HepG2 (cell line): Measurements from ENCODE around the gene DLG1. TPM values are rescaled to one million over a fixed set of nuclear protein-coding genes. Genes with fewer than 3 reads are reported as not detected.

Source experiments
- ATAC-seq: fragments of 200-7000 bp; cut with Tn5 transposase; 3 replicates; pipeline ENCODE4 v1.9.1; 2020; ENCODE audit warnings: mild to moderate bottlenecking, moderate library complexity
- BruUV-seq: library from RNA; stranded (reverse); fragments of 400-500 nt; replicated peaks from 2 replicates; lab custom pipeline; 2021; lab: Mats Ljungman, UMichigan
- CTCF ChIA-PET: fragments of 300-600 bp; formaldehyde crosslinking; extraction: SDS; loops from one replicate; lab custom pipeline; 2021; ENCODE audit warnings: low total read pairs, inconsistent platforms, low intra/inter-chr PET ratio; lab: Yijun Ruan, JAX
- POLR2A ChIA-PET: fragments of 350-600 bp; sonication (Branson Sonifier 250); formaldehyde crosslinking; loops from one replicate; lab custom pipeline; 2020; ENCODE audit warnings: antibody characterized with exemption, inconsistent platforms; lab: Yijun Ruan, JAX
- DNase-seq: peaks from one replicate; pipeline ENCODE4 v3.0.0-alpha.2; 2015; ENCODE audit warnings: low spot score
- FAIRE-seq: peaks from 3 replicates; lab custom pipeline; 2011; peaks lifted over from hg19 to GRCh38; lab: Jason Lieb, UNC
- H2AFZ ChIP-seq: one replicate; pipeline ENCODE4 v1.6.1; 2011; ENCODE audit warnings: low read length, inconsistent platforms
- H3K27ac ChIP-seq: fragments of 300-600 bp; 3 replicates; pipeline ENCODE4 v1.8.0; 2011; ENCODE audit warnings: mixed run types, mild to moderate bottlenecking, mixed read lengths, low read length, inconsistent platforms; ENCODE audit not compliant: insufficient read depth; ENCODE audit errors: extremely low read length
- H3K27me3 ChIP-seq, 2 experiments: fragments of 200-600 bp in 1 of 2; 2 replicates in 1 of 2; 3 replicates in 1 of 2; pipeline versions ENCODE4 v1.6.0 to v1.8.0; 2011; ENCODE audit warnings: low read length in 2 of 2, mild to moderate bottlenecking in 2 of 2, moderate library complexity in 2 of 2, inconsistent platforms in 1 of 2; ENCODE audit not compliant: insufficient read depth in 2 of 2, control insufficient read depth in 1 of 2
- H3K36me3 ChIP-seq, 2 experiments: fragments of 200-600 bp in 1 of 2; replicated peaks in 1 of 2; 2 replicates in 1 of 2; 3 replicates in 1 of 2; pipeline versions ENCODE4 v1.5.1 to v1.8.0; 2011; ENCODE audit warnings: low read length in 2 of 2, inconsistent platforms in 1 of 2; ENCODE audit not compliant: insufficient read depth in 2 of 2, control insufficient read depth in 1 of 2
- H3K4me1 ChIP-seq: 2 replicates; pipeline ENCODE4 v1.5.1; 2012; ENCODE audit warnings: low read length, inconsistent platforms; ENCODE audit not compliant: insufficient read depth
- H3K4me2 ChIP-seq: 2 replicates; pipeline ENCODE4 v1.6.0; 2011; ENCODE audit warnings: low read depth, low read length, inconsistent platforms
- H3K4me3 ChIP-seq, 3 experiments: fragments of 200-600 bp in 1 of 3; sonication (generic), shearing (Covaris generic) in 1 of 3; replicated peaks in 1 of 3; 2 replicates each; pipeline ENCODE4 v1.5.1; 2011 to 2016; ENCODE audit warnings: low read length in 3 of 3, inconsistent platforms in 2 of 3, low read depth in 2 of 3, mild to moderate bottlenecking in 2 of 3, control low read depth in 1 of 3, mixed read lengths in 1 of 3; ENCODE audit not compliant: insufficient read depth in 1 of 3
- H3K79me2 ChIP-seq: one replicate; pipeline ENCODE4 v1.6.1; 2011; ENCODE audit warnings: low read length, inconsistent platforms; ENCODE audit not compliant: insufficient read depth
- H3K9ac ChIP-seq: 2 replicates; pipeline ENCODE4 v1.6.0; 2011; ENCODE audit warnings: mild to moderate bottlenecking, low read depth, low read length, inconsistent platforms; ENCODE audit not compliant: insufficient read depth
- H3K9me3 ChIP-seq: 2 replicates; pipeline ENCODE4 v1.5.1; 2012; ENCODE audit warnings: mild to moderate bottlenecking, low read length
- H4K20me1 ChIP-seq: 2 replicates; pipeline ENCODE4 v1.6.0; 2011; ENCODE audit warnings: inconsistent platforms, mild to moderate bottlenecking, low read length, moderate library complexity; ENCODE audit not compliant: insufficient read depth
- HNRNPL ChIP-seq: fragments of 200-400 bp; formaldehyde crosslinking; IDR thresholded peaks from 2 replicates; pipeline ENCODE4 v1.6.1; 2017; ENCODE audit warnings: mild to moderate bottlenecking, low read depth, low read length
- MAFF ChIP-seq: IDR thresholded peaks from 2 replicates; pipeline ENCODE4 v1.6.1; 2011; ENCODE audit warnings: low read depth, low read length, improper control_type of control experiment
- PCBP2 ChIP-seq: fragments of 200-400 bp; formaldehyde crosslinking; optimal IDR thresholded peaks from 2 replicates; pipeline ENCODE3; 2018; ENCODE audit warnings: low read length, low read depth; ENCODE audit not compliant: poor library complexity, severe bottlenecking
- ZNF343 ChIP-seq: sonication (generic); formaldehyde crosslinking; IDR thresholded peaks from 2 replicates; pipeline ENCODE4 v1.4.0; 2020; ENCODE audit warnings: mild to moderate bottlenecking, missing genetic modification reagents
- ZNF510 ChIP-seq: sonication (generic); formaldehyde crosslinking; IDR thresholded peaks from 2 replicates; pipeline ENCODE4 v1.4.0; 2020; ENCODE audit warnings: low read depth, mild to moderate bottlenecking, missing genetic modification reagents
- WGBS: methylation state at CpG from one replicate; pipeline ENCODE4 v1.1.6; 2017; ENCODE audit warnings: low lambda C conversion rate; 5-methylcytosine and 5-hydroxymethylcytosine counted together
- in situ Hi-C: cut with HindIII; loops from 2 replicates; pipeline ENCODE4 v1.10.0; 2017; ENCODE audit warnings: low pct_unique_long_range_greater_than_20kb; ENCODE audit not compliant: extremely low pct_ligation_motif_present
- intact Hi-C: fragments of 100-400 bp; cut with micrococcal nuclease; formaldehyde crosslinking; loops from one replicate; pipeline ENCODE4 v1.10.0; 2022; ENCODE audit not compliant: unreplicated experiment
- polyA plus RNA-seq, 8 experiments: library from polyadenylated mRNA; depleted of rRNA in 3 of 8; stranded (reverse) in 7 of 8; unstranded in 1 of 8; fragments of >200 nt; fragmentation: Illumina TruSeq in 4 of 8; extraction: Trizol in 4 of 8; gene quantifications; 2 replicates each; pipeline versions ENCODE4 v1.2.1 to v1.2.3, GENCODE V29; 2011 to 2016; ENCODE audit warnings: low read depth in 4 of 8, missing spikeins in 1 of 8, mixed read lengths in 1 of 8; ENCODE audit not compliant: insufficient read depth in 1 of 8
- total RNA-seq, 5 experiments: library from RNA; depleted of rRNA; stranded (reverse); fragments of >200 nt; fragmentation: Illumina TruSeq; extraction: Trizol; gene quantifications; 2 replicates each; pipeline ENCODE4 v1.2.3, GENCODE V29; 2016; ENCODE audit warnings: low read depth in 1 of 5
- TF ChIP-seq, protein P1 (sequence below), 2 experiments: IDR thresholded peaks; 2 replicates each; pipeline ENCODE4 v1.6.1; 2011 to 2012; ENCODE audit warnings: low read length in 2 of 2, borderline replicate concordance in 1 of 2, low read depth in 1 of 2, mild to moderate bottlenecking in 1 of 2, moderate library complexity in 1 of 2

DLG1 gene
- total and polyA plus RNA-seq, 2 of the 13 experiments (the other 11 are each of a cell fraction or from before 2014, with no cell fraction given): 30.5 to 104 TPM

DNA sequence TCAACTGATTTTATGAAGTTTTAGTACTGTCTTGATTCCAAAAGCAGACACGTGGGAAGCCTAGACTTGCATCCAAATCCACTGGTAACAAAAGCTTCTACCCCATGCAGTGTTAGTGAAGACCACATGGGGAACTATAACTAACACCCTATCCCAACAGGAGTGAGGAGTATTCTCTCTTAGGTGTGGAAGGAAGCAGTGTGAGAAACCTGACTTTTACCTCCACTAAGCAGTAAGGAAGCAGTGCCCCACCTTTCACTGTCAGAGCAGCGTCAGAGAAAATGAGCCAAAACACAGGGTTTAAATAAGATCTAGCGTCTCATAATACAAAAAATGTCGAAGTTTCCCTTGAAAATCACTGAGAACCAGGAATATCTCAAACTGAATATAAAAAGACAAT lies 60.5 kb downstream of the DLG1 start:
- Histone ChIP-seq H3K4me1 (peaks cover 77% of the 10 kb centered on the region), H3K9me3 (peaks cover 6% of the 10 kb centered on the region), H3K27me3 (no peaks in the 10 kb centered on the region), H3K36me3 (peaks cover 1 to 2% of the 10 kb centered on the region in 2 experiments; a peak in 3 of 5 replicates), H4K20me1 (0 out of 2 replicates have a peak, but pooled peaks cover 4% of the 10 kb centered on the region), H3K9ac (no peak overlapping the region), H3K27ac (no peak overlapping the region), H3K79me2 (peaks cover 98% of the 10 kb centered on the region), H3K4me2 (no peak overlapping the region), H2AFZ (no peak overlapping the region), H3K4me3 (no peak overlapping the region)
- TF ChIP-seq, protein P1, sequence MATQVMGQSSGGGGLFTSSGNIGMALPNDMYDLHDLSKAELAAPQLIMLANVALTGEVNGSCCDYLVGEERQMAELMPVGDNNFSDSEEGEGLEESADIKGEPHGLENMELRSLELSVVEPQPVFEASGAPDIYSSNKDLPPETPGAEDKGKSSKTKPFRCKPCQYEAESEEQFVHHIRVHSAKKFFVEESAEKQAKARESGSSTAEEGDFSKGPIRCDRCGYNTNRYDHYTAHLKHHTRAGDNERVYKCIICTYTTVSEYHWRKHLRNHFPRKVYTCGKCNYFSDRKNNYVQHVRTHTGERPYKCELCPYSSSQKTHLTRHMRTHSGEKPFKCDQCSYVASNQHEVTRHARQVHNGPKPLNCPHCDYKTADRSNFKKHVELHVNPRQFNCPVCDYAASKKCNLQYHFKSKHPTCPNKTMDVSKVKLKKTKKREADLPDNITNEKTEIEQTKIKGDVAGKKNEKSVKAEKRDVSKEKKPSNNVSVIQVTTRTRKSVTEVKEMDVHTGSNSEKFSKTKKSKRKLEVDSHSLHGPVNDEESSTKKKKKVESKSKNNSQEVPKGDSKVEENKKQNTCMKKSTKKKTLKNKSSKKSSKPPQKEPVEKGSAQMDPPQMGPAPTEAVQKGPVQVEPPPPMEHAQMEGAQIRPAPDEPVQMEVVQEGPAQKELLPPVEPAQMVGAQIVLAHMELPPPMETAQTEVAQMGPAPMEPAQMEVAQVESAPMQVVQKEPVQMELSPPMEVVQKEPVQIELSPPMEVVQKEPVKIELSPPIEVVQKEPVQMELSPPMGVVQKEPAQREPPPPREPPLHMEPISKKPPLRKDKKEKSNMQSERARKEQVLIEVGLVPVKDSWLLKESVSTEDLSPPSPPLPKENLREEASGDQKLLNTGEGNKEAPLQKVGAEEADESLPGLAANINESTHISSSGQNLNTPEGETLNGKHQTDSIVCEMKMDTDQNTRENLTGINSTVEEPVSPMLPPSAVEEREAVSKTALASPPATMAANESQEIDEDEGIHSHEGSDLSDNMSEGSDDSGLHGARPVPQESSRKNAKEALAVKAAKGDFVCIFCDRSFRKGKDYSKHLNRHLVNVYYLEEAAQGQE (IDR thresholded peaks at IDR 0.05; ENCODE audit: borderline replicate concordance in 1 of 2, low read depth in 1 of 2, low read length in 2 of 2): no peak
- no peak for TF ChIP-seq MAFF
- TF ChIP-seq ZNF510 (CRISPR knock-in tag): no peak
- TF ChIP-seq ZNF343 (CRISPR knock-in tag): no peak
- no peak for TF ChIP-seq HNRNPL
- no peak for TF ChIP-seq PCBP2
- WGBS: 98% methylated on average over 4 of the region's 4 CpGs
- ATAC-seq (peak; percentile 40; the same call in 2 of the 3 replicates), FAIRE-seq (no peak), DNase-seq (no peak)
- ChIA-PET POLR2A (no interaction called here), CTCF (no interaction called here)
- BruUV-seq: no TSS peak
- intact Hi-C loops (no loop called here), in situ Hi-C loops (no loop called here)
